Islet of Langerhans (tissue), 1 donor: ENCODE measurements around the gene SVBP.

Source experiments
- FAIRE-seq: peaks from one replicate; lab custom pipeline; 2011; peaks lifted over from hg19 to GRCh38; lab: Jason Lieb, UNC

The SVBP gene

GRCh38 chr1:42762269-42762668 lies 54.9 kb downstream of the SVBP start:
- FAIRE-seq, result no peak

DNA sequence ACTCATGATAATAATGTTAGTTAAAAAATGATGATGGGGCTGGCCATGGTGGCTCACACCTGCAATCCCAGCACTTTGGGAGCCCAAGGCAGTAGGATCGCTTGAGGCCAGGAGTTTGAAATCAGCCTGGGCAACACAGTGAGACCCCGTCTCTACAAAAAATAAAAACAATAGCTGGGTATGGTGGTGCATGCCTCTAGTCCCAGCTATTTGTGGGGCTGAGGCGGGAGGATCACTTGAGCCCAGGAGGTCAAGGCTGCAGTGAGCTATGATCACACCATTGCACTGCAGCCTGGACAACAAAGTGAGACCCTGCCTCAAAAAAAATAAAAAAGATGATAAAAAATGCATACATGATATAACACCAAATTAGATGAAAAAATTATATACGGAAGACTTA lies 55.6 kb downstream of the SVBP start:
- FAIRE-seq, result no peak

DNA sequence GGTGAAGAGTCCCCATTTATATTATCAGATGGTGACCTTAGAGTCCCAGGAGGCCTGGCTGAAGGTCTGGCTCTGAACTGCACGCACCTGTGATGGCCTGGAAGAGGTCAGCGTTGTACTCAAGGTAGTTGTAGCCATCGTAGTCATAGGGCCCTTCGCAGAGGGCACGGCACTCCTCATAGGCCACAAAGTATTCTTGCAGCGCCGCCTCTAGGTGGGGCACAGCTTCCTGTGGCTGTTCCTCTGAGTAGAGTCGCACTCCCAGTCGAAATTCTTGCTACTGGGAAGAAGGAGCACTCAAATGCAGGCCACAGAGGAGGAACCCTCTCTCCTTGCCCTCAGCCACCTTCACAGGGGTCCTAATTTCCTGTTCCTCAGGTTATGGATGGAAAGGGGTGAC lies 58.1 kb downstream of the SVBP start:
- no peak for FAIRE-seq

GRCh38 chr1:42758641-42759040 lies 58.6 kb downstream of the SVBP start:
- no peak for FAIRE-seq

DNA sequence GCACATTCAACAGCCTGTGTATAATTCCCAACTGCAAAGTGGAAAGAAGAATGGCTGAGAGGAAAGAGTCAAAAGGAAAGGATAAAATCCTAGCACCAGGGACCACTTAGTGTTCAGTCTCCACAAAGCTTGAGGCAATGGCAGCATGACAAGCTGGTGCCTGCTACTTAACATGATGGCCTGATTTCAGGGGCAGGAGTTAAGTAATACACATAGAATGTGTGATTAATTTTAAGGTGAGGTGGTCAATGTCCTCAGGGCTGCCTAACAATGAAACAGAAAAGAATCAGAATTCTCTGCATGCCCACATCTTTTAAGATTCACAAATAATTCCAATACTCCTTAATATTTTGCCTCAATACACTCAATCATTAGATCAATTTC lies 59.3 kb downstream of the SVBP start:
- no peak for FAIRE-seq
